SK-N-MC (cell line): ENCODE measurements around the gene TOMM34.

Experiments
- EZH2 ChIP-seq: fragments of 200-600 bp; sonication (generic); IDR thresholded peaks from one replicate; pipeline ENCODE4 v1.6.1; 2017; ENCODE audit warnings: antibody characterized with exemption
- FOXP2 ChIP-seq: optimal IDR thresholded peaks from 2 replicates; pipeline ENCODE3; 2011; ENCODE audit warnings: mild to moderate bottlenecking, moderate library complexity; ENCODE audit not compliant: insufficient read depth; ENCODE audit errors: extremely low read length, control extremely low read depth
- POLR2AphosphoS5 ChIP-seq: IDR thresholded peaks from 2 replicates; pipeline ENCODE4 v1.6.1; 2012; ENCODE audit warnings: mild to moderate bottlenecking, low read depth, low read length, borderline replicate concordance

- TF ChIP-seq EZH2 (no peak), POLR2AphosphoS5 (no peak), FOXP2 (no peak)
These were observed 23.7 kb downstream of the TOMM34 start for GRCh38 chr20:44936510-44936909.
